Upper lobe of left lung (tissue), 6 donors: ENCODE data around the gene GPR176. TPM values are rescaled to one million over a fixed set of nuclear protein-coding genes. Genes with fewer than 3 reads are reported as not detected.

Experiments used
- ATAC-seq, 2 donors: fragments of 200-7000 bp; cut with Tn5 transposase; one replicate each; pipeline ENCODE4 v1.9.1; 2022; ENCODE audit warnings: mild to moderate bottlenecking in 2 of 2, moderate library complexity in 2 of 2; ENCODE audit not compliant: low FRiP score in 2 of 2
- DNase-seq, 2 donors: peaks; one replicate each; pipeline ENCODE4 v3.0.0-alpha.2; 2019 to 2020
- H3K27ac ChIP-seq, 4 donors: fragments of 200-600 bp; sonication (generic); one replicate each; pipeline ENCODE4 v1.5.1; 2016 to 2019
- H3K27me3 ChIP-seq, 4 donors: fragments of 200-600 bp; sonication (generic); one replicate each; pipeline ENCODE4 v1.5.1; 2017 to 2019
- H3K36me3 ChIP-seq, 4 donors: fragments of 200-600 bp; sonication (generic); one replicate each; pipeline ENCODE4 v1.5.1; 2016 to 2019
- H3K4me1 ChIP-seq, 4 donors: fragments of 200-600 bp; sonication (generic); one replicate each; pipeline ENCODE4 v1.5.1; 2018 to 2019
- H3K4me3 ChIP-seq, 4 donors: fragments of 200-600 bp; sonication (generic); one replicate each; pipeline ENCODE4 v1.5.1; 2017 to 2019; ENCODE audit warnings: mild to moderate bottlenecking in 2 of 4, moderate library complexity in 1 of 4
- H3K9me3 ChIP-seq, 4 donors: fragments of 200-600 bp; sonication (generic); one replicate each; pipeline ENCODE4 v1.5.1; 2018 to 2019
- CTCF ChIP-seq, 6 experiments: fragments of 450-650 bp in 4 of 6; fragments of 200-600 bp in 2 of 6; sonication (generic) in 2 of 6; IDR thresholded peaks; one replicate each; pipeline ENCODE4 v1.5.1; 2016 to 2019; ENCODE audit warnings: antibody characterized with exemption in 6 of 6
- EP300 ChIP-seq, 4 donors: sonication (generic); formaldehyde crosslinking; IDR thresholded peaks; one replicate each; pipeline ENCODE4 v1.5.1; 2017; ENCODE audit warnings: antibody characterized with exemption in 4 of 4, control low read depth in 2 of 4
- POLR2A ChIP-seq, 4 donors: fragments of 450-650 bp; IDR thresholded peaks; one replicate each; pipeline ENCODE4 v1.5.1; 2016 to 2017; ENCODE audit warnings: antibody characterized with exemption in 4 of 4, mild to moderate bottlenecking in 2 of 4
- POLR2AphosphoS5 ChIP-seq, 2 donors: sonication (generic); formaldehyde crosslinking; IDR thresholded peaks; one replicate each; pipeline ENCODE4 v1.5.1; 2017; ENCODE audit warnings: antibody characterized with exemption in 2 of 2
- WGBS, 2 donors: methylation state at CpG; one replicate each; pipeline ENCODE4 v1.1.5; 2017 to 2018; 5-methylcytosine and 5-hydroxymethylcytosine counted together
- total RNA-seq, 6 donors: library from RNA; depleted of rRNA in 4 of 6; stranded (reverse); fragments of >200 nt in 4 of 6; gene quantifications; one replicate each; pipeline versions ENCODE4 v1.1.0 to v1.2.1, GENCODE V29; 2016 to 2021
- donor health status: DM: no; HTN: no; CAD: no; lungs with moderate emphysema.
- donor health status: DM: no; HTN: yes; CAD: no; lungs with severe emphysema.

GPR176 gene
- total RNA-seq, 6 donors from 2014 or later: 1.4 to 12.0 (median 4.9) TPM

- DNase-seq (no peak), ATAC-seq (no peak)
- Histone ChIP-seq H3K9me3 (no peaks in the 10 kb centered on the region), H3K27me3 (no peaks in the 10 kb centered on the region), H3K4me3 (no peak overlapping the region), H3K27ac (no peak overlapping the region), H3K4me1 (peaks cover 0 to 14% (median 4%) of the 10 kb centered on the region in 4 donors), H3K36me3 (no peaks in the 10 kb centered on the region)
- TF ChIP-seq EP300 (IDR thresholded peaks at IDR 0.05) (no peak), POLR2AphosphoS5 (IDR thresholded peaks at IDR 0.05) (no peak), CTCF (IDR thresholded peaks at IDR 0.05) (no peak), POLR2A (IDR thresholded peaks at IDR 0.05) (no peak)
- 52 to 70% methylated on average over 2 of the region's 2 CpGs for WGBS, 2 donors
Measured at GRCh38 chr15:39855400-39855799, 64.7 kb downstream of the GPR176 start.

- Histone ChIP-seq H3K36me3 (no peaks in the 10 kb centered on the region), H3K27me3 (no peaks in the 10 kb centered on the region), H3K27ac (no peak overlapping the region), H3K4me3 (no peak overlapping the region), H3K4me1 (peaks cover 0 to 14% (median 4%) of the 10 kb centered on the region in 4 donors), H3K9me3 (no peaks in the 10 kb centered on the region)
- ATAC-seq: no peak
- TF ChIP-seq POLR2AphosphoS5 (IDR thresholded peaks at IDR 0.05) (no peak), POLR2A (IDR thresholded peaks at IDR 0.05) (no peak), EP300 (IDR thresholded peaks at IDR 0.05) (no peak), CTCF (IDR thresholded peaks at IDR 0.05) (no peak)
- no peak for DNase-seq
Measured at GRCh38 chr15:39854161-39854560, 65.9 kb downstream of the GPR176 start.

GRCh38 chr15:39852250-39852649, 67.8 kb downstream of the GPR176 start:
- Histone ChIP-seq H3K36me3 (no peaks in the 10 kb centered on the region), H3K9me3 (no peaks in the 10 kb centered on the region), H3K27me3 (no peaks in the 10 kb centered on the region), H3K27ac (no peak overlapping the region), H3K4me1 (peaks cover 0 to 13% (median 4%) of the 10 kb centered on the region in 4 donors), H3K4me3 (no peak overlapping the region)
- 10 to 22% methylated on average over 1 of the region's 1 CpG for WGBS, 2 donors
- no peak for DNase-seq
- peak in 1 of 2 donors; percentile 65 for ATAC-seq
- TF ChIP-seq CTCF (IDR thresholded peaks at IDR 0.05) (no peak), POLR2A (IDR thresholded peaks at IDR 0.05) (no peak), EP300 (IDR thresholded peaks at IDR 0.05) (no peak), POLR2AphosphoS5 (IDR thresholded peaks at IDR 0.05) (no peak)

- 48 to 49% methylated on average over 7 of the region's 7 CpGs for WGBS, 2 donors
- no peaks in the 10 kb centered on the region for H3K9me3 ChIP-seq
- H3K4me1 ChIP-seq: peaks cover 0 to 10% (median 4%) of the 10 kb centered on the region in 4 donors
- DNase-seq (no peak), ATAC-seq (no peak)
- H3K27ac ChIP-seq: no peak overlapping the region
- no peaks in the 10 kb centered on the region for H3K27me3 ChIP-seq
- TF ChIP-seq EP300 (IDR thresholded peaks at IDR 0.05) (no peak), CTCF (IDR thresholded peaks at IDR 0.05) (no peak), POLR2A (IDR thresholded peaks at IDR 0.05) (no peak), POLR2AphosphoS5 (IDR thresholded peaks at IDR 0.05) (no peak)
- no peak overlapping the region for H3K4me3 ChIP-seq
- H3K36me3 ChIP-seq: no peaks in the 10 kb centered on the region
Measured at GRCh38 chr15:39851500-39852092, 68.5 kb downstream of the GPR176 start.

- no peak for ATAC-seq
- no peaks in the 10 kb centered on the region for H3K27me3 ChIP-seq
- no peak overlapping the region for H3K27ac ChIP-seq
- no peaks in the 10 kb centered on the region for H3K9me3 ChIP-seq
- H3K4me1 ChIP-seq: peaks cover 0 to 6% (median 4%) of the 10 kb centered on the region in 4 donors
- H3K36me3 ChIP-seq: no peaks in the 10 kb centered on the region
- no peak for TF ChIP-seq POLR2AphosphoS5 (IDR thresholded peaks at IDR 0.05)
- TF ChIP-seq CTCF (IDR thresholded peaks at IDR 0.05): no peak
- TF ChIP-seq EP300 (IDR thresholded peaks at IDR 0.05): no peak
- TF ChIP-seq POLR2A (IDR thresholded peaks at IDR 0.05): no peak
- no peak overlapping the region for H3K4me3 ChIP-seq
- DNase-seq: no peak
- WGBS, 2 donors: 62 to 74% methylated on average over 1 of the region's 1 CpG
Measured at GRCh38 chr15:39850436-39850835, 69.6 kb downstream of the GPR176 start.
